ENCODE data around the gene ECEL1.

Gene ECEL1

GRCh38 chr2:232498452-232498851 lies 10.8 kb upstream of the ECEL1 start:
- no peak for DNase-seq (ENCODE audit: low spot score)

GRCh38 chr2:232497348-232497747 lies 9.7 kb upstream of the ECEL1 start:
- DNase-seq (ENCODE audit: low spot score) = no peak

- DNase-seq (ENCODE audit: low spot score) = no peak
Observed at GRCh38 chr2:232496501-232497270, 9.1 kb upstream of the ECEL1 start.

GRCh38 chr2:232495292-232495691 lies 7.7 kb upstream of the ECEL1 start:
- no peak for DNase-seq (ENCODE audit: low spot score)

GRCh38 chr2:232494542-232494941 lies 6.9 kb upstream of the ECEL1 start:
- no peak for DNase-seq (ENCODE audit: low spot score)

DNA sequence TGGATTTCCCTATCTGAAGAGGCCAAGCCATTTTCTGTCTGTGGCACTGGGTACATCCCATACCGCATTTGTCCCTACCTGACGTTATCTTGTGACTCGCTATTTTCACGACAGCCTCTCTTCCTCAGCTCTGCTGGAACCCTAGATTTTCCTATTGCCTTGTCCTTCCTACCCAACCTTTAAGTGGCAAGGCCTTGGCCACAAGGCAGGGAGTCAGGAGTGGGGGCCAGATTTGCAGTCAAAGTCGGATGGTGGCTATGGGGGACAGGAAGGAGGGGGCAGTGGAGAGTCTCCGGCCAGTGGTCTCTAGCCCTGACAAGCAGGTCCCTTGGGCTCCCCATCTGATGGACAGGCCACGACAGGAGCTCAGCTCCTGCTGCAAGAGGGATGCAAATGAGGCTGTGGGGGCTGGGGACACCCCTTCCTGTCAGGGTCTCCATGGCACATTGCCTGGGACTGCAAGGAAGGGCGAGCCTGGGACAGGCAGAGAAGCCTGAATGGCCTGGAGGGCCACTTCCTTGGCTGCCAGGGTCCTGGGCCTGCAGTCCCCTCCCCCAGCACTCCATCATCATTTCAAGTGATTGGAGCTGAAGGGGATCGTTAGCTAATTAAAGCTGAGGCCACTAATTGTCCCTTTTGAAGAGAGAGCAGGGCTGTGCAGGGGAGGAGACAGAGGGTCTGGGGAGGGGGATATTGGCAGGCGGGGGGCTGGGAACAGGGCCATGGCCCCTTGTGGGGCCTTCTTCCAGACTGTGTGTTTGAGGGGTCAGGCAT lies 6.3 kb upstream of the ECEL1 start:
- DNase-seq (ENCODE audit: low spot score) = no peak

GRCh38 chr2:232492963-232493700 lies 5.5 kb upstream of the ECEL1 start:
- no peak for DNase-seq (ENCODE audit: low spot score)

DNA sequence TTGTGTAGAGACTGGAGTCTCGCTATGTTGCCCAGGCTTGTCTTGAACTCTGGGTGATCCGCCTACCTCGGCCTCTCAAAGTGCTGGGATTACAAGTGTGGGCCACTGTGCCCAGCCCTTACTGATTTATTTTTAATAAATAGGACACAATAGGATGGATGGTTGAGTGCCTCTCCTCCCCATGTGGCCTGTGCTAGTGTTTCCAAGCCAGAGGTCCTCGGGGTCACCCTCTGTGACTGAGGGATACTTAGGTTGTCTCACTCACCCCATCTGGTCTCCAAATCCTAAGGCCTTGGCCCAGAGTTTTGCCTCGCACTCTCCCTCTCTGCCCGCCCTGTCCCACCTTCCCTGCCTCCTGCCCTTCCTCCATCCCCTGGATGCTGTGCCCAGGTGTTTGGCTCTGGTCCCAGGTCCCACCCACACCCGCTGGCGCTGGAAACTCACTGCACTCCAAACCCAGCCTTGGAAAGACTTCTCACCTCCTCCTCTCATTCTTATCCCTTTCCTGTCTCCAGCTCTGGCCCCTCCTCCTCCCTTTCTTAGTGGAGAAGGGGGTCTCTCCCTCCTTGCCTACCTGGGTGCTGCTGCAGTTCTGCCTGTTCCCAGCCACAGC lies 4.7 kb upstream of the ECEL1 start:
- DNase-seq (ENCODE audit: low spot score) = no peak

DNA sequence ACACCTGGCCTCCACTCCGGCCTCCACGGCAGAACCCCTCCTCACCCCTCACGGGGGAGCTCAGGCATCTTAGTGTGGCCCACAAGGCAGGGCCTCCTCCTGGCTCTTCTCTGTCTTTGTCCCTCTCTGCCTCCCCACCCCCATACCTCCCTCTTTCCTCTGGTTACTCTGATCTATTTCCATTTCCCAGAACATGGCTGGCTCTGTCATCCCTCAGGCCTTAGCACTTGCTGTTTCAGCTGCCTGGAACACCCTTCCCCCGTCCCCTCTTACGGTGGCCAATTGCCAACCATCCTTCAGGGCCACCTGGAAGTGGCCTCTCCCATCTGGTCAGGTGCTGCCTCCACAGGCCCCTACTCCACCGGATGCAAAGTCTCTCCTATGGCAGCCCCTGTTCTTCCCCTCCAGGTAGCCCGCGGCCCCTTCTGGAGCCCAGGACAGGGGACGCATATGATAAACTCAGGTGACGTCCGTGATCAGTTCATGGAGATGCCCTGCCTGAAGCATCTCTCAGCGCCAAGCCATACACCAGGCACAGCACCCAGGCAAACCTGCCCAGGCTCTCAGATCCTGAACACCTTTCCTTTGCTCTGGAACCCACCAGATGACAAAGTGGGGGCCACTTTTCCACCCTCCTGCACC lies 3.6 kb upstream of the ECEL1 start:
- DNase-seq (ENCODE audit: low spot score) = no peak

DNA sequence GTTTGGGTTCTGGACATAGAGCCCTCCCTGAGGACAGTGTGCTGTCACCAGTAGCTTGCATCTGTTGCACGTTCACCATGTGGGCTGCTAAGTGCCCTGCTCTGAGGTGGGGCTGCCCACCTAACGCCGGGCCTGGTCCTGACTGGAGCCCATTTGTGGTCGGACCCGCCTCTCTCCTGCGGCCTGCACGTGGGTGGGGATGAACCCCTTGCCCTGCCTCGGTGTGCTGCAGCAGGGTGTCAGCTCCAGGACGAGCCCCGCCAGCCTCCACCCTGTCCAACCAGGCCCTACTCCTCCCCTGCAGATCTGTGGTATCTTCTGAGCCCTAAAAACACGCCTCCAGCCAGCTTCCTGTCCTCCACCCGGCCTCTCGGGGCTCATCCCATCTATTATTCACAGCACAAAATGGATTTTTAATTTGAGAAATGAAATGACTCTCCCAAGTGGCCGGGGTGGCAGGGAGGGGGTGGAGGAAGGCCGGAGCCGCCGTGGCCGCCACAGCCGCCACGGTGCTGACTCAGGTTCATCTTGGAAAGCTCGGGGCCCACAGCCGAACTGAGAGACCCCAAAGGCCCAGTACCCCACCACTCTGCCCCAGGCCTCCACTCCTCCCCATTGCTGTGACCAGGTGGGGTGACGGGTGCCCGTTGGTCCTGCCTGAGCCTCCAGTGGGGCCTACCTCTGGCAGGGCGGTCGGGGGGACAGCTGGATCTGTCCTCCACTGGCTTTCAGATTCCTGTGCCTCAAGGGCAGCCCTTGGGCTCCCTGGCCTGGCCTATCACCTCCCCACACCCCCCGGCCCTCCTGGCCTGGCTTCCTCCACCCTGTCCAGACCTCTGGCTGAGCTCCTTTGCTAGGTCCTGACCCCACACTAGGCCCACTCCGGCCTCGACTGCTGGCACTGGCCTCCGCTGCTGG lies 2.8 kb upstream of the ECEL1 start:
- no peak for DNase-seq (ENCODE audit: low spot score)

DNA sequence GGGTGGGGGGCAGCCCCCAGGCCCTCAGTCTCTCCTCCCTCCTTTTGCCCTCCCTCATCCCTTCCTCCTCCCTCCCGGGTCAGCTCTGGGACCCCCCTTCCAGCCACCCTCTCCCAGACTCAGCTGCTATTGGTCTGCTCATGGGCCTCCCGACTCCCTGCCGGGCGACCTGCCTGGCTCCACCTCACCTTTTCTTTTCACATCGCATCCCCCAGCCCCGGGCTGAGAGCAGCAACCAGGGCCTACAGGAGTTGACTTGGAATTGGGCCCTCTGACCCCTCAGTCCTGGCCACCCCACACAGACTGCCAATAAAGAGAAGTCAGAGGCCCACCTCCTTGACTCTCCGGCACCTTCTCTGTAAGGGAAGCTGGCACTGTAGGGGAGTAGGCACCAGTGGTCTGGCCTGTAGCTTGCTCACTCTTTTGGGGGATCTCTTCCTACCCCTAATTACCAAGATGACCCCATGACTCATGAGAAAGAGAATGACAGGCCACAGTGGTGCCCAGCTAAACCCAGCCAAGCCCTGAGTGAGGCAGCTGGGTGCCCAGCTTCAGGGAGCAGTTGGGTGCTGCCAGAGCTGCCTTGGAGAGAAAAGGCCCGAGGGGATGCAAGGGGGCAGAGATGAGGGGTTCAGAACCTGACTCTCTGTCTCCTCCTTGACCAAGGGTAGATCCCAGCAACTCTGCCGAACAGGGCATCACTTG lies 2.0 kb upstream of the ECEL1 start:
- no peak for DNase-seq (ENCODE audit: low spot score)

DNA sequence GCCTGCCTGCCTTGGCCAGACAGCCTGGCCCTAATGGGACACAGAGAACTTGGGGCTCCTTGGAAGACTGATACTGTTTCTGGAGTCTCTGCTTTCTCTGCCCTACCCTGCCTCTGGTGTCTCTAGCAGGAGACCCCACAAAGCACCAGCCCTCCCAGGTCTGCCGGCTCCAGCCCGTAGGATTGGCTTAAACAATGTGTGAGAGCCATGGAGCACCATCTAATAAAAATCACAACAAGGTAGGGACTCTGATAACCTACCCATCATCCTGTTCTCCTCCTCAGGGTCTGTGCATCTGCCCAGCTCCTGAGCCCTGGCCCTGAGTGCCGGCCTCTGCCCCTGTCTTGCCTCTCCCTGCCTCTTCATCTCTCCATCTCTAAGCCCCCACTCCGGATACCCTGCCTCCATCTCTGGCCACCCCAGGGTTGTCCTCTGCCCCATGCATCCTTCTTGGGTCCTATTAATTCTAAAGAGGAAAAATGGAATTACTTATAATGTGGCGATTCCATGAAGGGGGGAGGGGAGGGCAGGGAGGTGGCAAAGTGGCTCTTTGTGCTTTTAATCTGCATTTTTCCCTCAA lies 1.2 kb upstream of the ECEL1 start:
- DNase-seq (ENCODE audit: low spot score) = no peak

- no peak for DNase-seq (ENCODE audit: low spot score)
Observed at GRCh38 chr2:232488097-232488711, 570 bp upstream of the ECEL1 start.

GRCh38 chr2:232486558-232487384 lies 863 bp downstream of the ECEL1 start:
- no peak for DNase-seq (ENCODE audit: low spot score)

DNA sequence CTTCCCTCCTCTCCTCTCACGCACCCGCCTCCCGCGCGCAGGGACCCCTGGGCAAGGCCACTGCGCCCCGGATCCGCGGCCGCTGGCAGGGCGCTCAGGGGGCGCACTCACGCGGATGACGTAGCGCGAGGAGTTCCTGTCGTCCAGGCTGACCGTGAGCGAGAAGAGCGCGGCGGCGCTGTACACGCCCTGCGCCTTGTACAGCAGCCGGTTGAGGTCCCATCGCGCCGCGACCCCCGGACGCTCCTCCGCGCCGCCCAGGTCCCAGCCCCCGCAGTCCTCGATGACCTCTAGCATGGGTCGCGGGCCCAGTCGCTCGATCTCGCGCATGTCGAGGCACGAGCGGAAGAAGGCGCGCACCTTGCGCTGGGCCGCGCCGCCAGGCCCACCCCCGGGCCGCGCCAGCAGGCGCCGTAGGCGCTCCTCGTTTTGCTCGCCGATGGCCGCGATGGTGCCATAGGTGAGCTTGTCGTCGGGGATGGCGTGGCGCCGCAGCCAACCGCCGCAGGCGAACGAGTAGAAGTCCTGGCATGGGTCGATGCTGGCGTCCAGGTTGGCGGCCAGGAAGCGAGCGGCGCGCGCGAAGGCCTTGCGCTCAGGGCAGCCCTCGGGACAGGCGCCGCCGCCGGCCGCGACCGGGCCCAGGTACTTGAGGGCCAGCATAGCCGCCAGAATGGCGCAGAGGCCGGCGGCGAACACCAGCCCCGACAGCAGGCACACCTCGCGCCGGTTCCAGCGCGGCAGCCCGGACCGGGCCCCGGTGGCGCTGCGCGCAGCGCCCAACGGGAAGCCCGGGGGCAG lies 1.7 kb downstream of the ECEL1 start:
- DNase-seq (ENCODE audit: low spot score) = no peak

GRCh38 chr2:232485348-232485756 lies 2.3 kb downstream of the ECEL1 start:
- DNase-seq (ENCODE audit: low spot score) = no peak

GRCh38 chr2:232484628-232485347 lies 2.8 kb downstream of the ECEL1 start:
- DNase-seq (ENCODE audit: low spot score) = no peak

Data from hepatic stellate cell (primary cell).